ENCODE data around the gene PFKL.

DNA sequence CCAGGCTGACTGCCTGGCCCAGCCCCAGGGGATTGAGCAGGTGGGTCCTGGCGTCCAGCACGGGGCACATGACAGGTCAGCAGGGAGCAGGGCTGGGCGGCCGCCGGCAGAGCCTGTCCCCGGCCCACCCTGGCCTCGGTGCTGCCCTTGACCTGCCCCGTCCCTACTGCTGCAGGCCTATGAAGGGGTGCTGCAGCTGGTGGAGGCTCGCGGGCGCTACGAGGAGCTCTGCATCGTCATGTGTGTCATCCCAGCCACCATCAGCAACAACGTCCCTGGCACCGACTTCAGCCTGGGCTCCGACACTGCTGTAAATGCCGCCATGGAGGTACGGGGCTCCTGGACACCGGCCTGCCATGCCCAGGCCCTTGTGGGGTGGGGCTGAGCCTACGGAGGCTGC is 23.7 kb downstream of the PFKL start:
- TF ChIP-seq EZH2phosphoT487 (IDR thresholded peaks at IDR 0.05; ENCODE audit: unreplicated experiment) (no peak), CREB1 (CRISPR knock-in tag; IDR thresholded peaks at IDR 0.05; ENCODE audit: low read depth) (no peak), EZH2 (IDR thresholded peaks at IDR 0.05; ENCODE audit: low read depth, unreplicated experiment) (no peak), POLR2AphosphoS5 (IDR thresholded peaks at IDR 0.05; ENCODE audit: low read depth) (no peak)
- TF ChIP-seq, protein P1, sequence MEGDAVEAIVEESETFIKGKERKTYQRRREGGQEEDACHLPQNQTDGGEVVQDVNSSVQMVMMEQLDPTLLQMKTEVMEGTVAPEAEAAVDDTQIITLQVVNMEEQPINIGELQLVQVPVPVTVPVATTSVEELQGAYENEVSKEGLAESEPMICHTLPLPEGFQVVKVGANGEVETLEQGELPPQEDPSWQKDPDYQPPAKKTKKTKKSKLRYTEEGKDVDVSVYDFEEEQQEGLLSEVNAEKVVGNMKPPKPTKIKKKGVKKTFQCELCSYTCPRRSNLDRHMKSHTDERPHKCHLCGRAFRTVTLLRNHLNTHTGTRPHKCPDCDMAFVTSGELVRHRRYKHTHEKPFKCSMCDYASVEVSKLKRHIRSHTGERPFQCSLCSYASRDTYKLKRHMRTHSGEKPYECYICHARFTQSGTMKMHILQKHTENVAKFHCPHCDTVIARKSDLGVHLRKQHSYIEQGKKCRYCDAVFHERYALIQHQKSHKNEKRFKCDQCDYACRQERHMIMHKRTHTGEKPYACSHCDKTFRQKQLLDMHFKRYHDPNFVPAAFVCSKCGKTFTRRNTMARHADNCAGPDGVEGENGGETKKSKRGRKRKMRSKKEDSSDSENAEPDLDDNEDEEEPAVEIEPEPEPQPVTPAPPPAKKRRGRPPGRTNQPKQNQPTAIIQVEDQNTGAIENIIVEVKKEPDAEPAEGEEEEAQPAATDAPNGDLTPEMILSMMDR (conservative IDR thresholded peaks at IDR 0.05; ENCODE audit: low read depth in 2 of 2), result no peak
- TF ChIP-seq, protein P2, sequence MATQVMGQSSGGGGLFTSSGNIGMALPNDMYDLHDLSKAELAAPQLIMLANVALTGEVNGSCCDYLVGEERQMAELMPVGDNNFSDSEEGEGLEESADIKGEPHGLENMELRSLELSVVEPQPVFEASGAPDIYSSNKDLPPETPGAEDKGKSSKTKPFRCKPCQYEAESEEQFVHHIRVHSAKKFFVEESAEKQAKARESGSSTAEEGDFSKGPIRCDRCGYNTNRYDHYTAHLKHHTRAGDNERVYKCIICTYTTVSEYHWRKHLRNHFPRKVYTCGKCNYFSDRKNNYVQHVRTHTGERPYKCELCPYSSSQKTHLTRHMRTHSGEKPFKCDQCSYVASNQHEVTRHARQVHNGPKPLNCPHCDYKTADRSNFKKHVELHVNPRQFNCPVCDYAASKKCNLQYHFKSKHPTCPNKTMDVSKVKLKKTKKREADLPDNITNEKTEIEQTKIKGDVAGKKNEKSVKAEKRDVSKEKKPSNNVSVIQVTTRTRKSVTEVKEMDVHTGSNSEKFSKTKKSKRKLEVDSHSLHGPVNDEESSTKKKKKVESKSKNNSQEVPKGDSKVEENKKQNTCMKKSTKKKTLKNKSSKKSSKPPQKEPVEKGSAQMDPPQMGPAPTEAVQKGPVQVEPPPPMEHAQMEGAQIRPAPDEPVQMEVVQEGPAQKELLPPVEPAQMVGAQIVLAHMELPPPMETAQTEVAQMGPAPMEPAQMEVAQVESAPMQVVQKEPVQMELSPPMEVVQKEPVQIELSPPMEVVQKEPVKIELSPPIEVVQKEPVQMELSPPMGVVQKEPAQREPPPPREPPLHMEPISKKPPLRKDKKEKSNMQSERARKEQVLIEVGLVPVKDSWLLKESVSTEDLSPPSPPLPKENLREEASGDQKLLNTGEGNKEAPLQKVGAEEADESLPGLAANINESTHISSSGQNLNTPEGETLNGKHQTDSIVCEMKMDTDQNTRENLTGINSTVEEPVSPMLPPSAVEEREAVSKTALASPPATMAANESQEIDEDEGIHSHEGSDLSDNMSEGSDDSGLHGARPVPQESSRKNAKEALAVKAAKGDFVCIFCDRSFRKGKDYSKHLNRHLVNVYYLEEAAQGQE (IDR thresholded peaks at IDR 0.05; ENCODE audit: unreplicated experiment), result no peak
